DOHH2 (cell line): ENCODE measurements around the gene UACA.

Source experiments
- CTCF ChIP-seq: fragments of 200-600 bp; sonication (generic); IDR thresholded peaks from one replicate; pipeline ENCODE4 v1.5.1; 2014; ENCODE audit warnings: antibody characterized with exemption, mild to moderate bottlenecking, low read depth, low read length; ENCODE audit not compliant: poor library complexity, severe bottlenecking
- EZH2phosphoT487 ChIP-seq: fragments of 200-600 bp; sonication (generic); IDR thresholded peaks from 2 replicates; pipeline ENCODE4 v1.6.1; 2017; ENCODE audit warnings: borderline replicate concordance, mild to moderate bottlenecking, antibody characterized with exemption, low read length, moderate library complexity, mixed read lengths

GRCh38 chr15:70812827-70813364 is 49.5 kb upstream of the UACA start:
- TF ChIP-seq CTCF (no peak), EZH2phosphoT487 (no peak)
